H1 (cell line): ENCODE results near the gene CCBE1. TPM values are rescaled to one million over a fixed set of nuclear protein-coding genes. Genes with fewer than 3 reads are reported as not detected.

Source experiments
- CTCF ChIA-PET: fragments of 300-600 bp; sonication (Branson Sonifier 250); formaldehyde crosslinking; loops from one replicate; lab custom pipeline; 2021; ENCODE audit not compliant: partially characterized antibody; lab: Charles Lee
- POLR2A ChIA-PET: fragments of 300-600 bp; sonication (Branson Sonifier 250); formaldehyde crosslinking; loops from one replicate; lab custom pipeline; 2021; ENCODE audit warnings: inconsistent platforms; ENCODE audit not compliant: partially characterized antibody; lab: Charles Lee
- DNase-seq, 2 experiments: peaks; one replicate each; pipeline versions ENCODE4 v3.0.0 to v3.0.0-alpha.2; 2010 to 2022; ENCODE audit warnings: low spot score in 2 of 2, low read depth in 1 of 2, mixed read lengths in 1 of 2
- FAIRE-seq: peaks from 2 replicates; lab custom pipeline; 2011; peaks lifted over from hg19 to GRCh38; lab: Jason Lieb, UNC
- H2AFZ ChIP-seq: 2 replicates; pipeline ENCODE4 v1.8.1; 2012; ENCODE audit warnings: low read length, inconsistent platforms
- H2AK5ac ChIP-seq: 2 replicates; pipeline ENCODE4 v1.6.1; 2013; ENCODE audit warnings: low read depth, low read length
- H2BK120ac ChIP-seq: replicated peaks from 2 replicates; pipeline ENCODE3; 2013; ENCODE audit warnings: low read depth, low read length, inconsistent platforms
- H2BK12ac ChIP-seq: 2 replicates; pipeline ENCODE4 v1.6.1; 2013; ENCODE audit warnings: low read depth, low read length
- H2BK15ac ChIP-seq: 2 replicates; pipeline ENCODE4 v1.6.1; 2013; ENCODE audit warnings: low read length
- H2BK20ac ChIP-seq: 2 replicates; pipeline ENCODE4 v1.6.1; 2013; ENCODE audit warnings: low read length
- H2BK5ac ChIP-seq: 2 replicates; pipeline ENCODE4 v1.6.1; 2013; ENCODE audit warnings: low read depth, low read length
- H3K14ac ChIP-seq: 2 replicates; pipeline ENCODE4 v1.6.1; 2013; ENCODE audit warnings: inconsistent platforms; ENCODE audit not compliant: insufficient read length
- H3K18ac ChIP-seq: 2 replicates; pipeline ENCODE4 v1.6.1; 2013; ENCODE audit warnings: low read length; ENCODE audit errors: extremely low read depth
- H3K23ac ChIP-seq: 2 replicates; pipeline ENCODE4 v1.6.1; 2013; ENCODE audit warnings: inconsistent platforms; ENCODE audit not compliant: insufficient read length
- H3K23me2 ChIP-seq: 2 replicates; pipeline ENCODE4 v1.6.1; 2013; ENCODE audit warnings: low read depth, low read length
- H3K27ac ChIP-seq: 2 replicates; pipeline ENCODE4 v1.6.1; 2011; ENCODE audit warnings: low read depth, low read length, inconsistent platforms
- H3K27me3 ChIP-seq, 4 experiments: replicated peaks in 1 of 4; 1 replicate in 1 of 4; 2 replicates in 3 of 4; pipeline versions ENCODE4 v1.6.1 to v1.8.1; 2011 to 2013; ENCODE audit warnings: low read length in 3 of 4, mild to moderate bottlenecking in 3 of 4, inconsistent platforms in 2 of 4, mixed read lengths in 2 of 4, moderate library complexity in 1 of 4; ENCODE audit not compliant: control insufficient read depth in 3 of 4, insufficient read depth in 3 of 4; ENCODE audit errors: extremely low read depth in 1 of 4
- H3K36me3 ChIP-seq, 4 experiments: 2 replicates each; pipeline versions ENCODE4 v1.6.1 to v1.8.1; 2011 to 2013; ENCODE audit warnings: mild to moderate bottlenecking in 4 of 4, low read length in 3 of 4, moderate library complexity in 2 of 4, control low read depth in 1 of 4, inconsistent platforms in 1 of 4; ENCODE audit not compliant: insufficient read depth in 4 of 4, control insufficient read depth in 2 of 4
- H3K4ac ChIP-seq: replicated peaks from 2 replicates; pipeline ENCODE3; 2013; ENCODE audit warnings: low read length, low read depth, mixed read lengths, inconsistent platforms; ENCODE audit not compliant: insufficient read length
- H3K4me1 ChIP-seq, 4 experiments: replicated peaks in 1 of 4; 1 replicate in 1 of 4; 2 replicates in 3 of 4; pipeline versions ENCODE4 v1.6.1 to v1.8.1; 2011 to 2013; ENCODE audit warnings: low read length in 3 of 4, inconsistent platforms in 2 of 4, mixed read lengths in 1 of 4; ENCODE audit not compliant: insufficient read depth in 4 of 4, control insufficient read depth in 3 of 4
- H3K4me2 ChIP-seq, 2 experiments: 2 replicates each; pipeline versions ENCODE4 v1.6.1 to v1.8.1; 2011 to 2013; ENCODE audit warnings: low read depth in 2 of 2, low read length in 2 of 2, control low read depth in 1 of 2, inconsistent platforms in 1 of 2, mild to moderate bottlenecking in 1 of 2; ENCODE audit not compliant: insufficient read depth in 1 of 2
- H3K4me3 ChIP-seq, 4 experiments: fragments of 200-600, 300-600 bp in 1 of 4; sonication (generic), shearing (Covaris generic), sonication (Bioruptor Twin) in 1 of 4; 2 replicates each; pipeline versions ENCODE4 v1.5.1 to v1.8.1; 2011 to 2016; ENCODE audit warnings: low read length in 4 of 4, low read depth in 3 of 4, control low read depth in 2 of 4, inconsistent platforms in 2 of 4, mild to moderate bottlenecking in 2 of 4, mixed read lengths in 1 of 4, moderate library complexity in 1 of 4; ENCODE audit not compliant: insufficient read depth in 2 of 4; ENCODE audit errors: extremely low read depth in 1 of 4
- H3K56ac ChIP-seq: replicated peaks from 2 replicates; pipeline ENCODE3; 2013; ENCODE audit warnings: low read depth, mild to moderate bottlenecking, mixed read lengths, low read length, inconsistent platforms; ENCODE audit not compliant: insufficient read length
- H3K79me1 ChIP-seq: 2 replicates; pipeline ENCODE4 v1.6.1; 2013; ENCODE audit warnings: low read depth, low read length, control low read depth
- H3K79me2 ChIP-seq, 2 experiments: 2 replicates each; pipeline versions ENCODE4 v1.6.1 to v1.8.1; 2012 to 2013; ENCODE audit warnings: low read length in 2 of 2, mild to moderate bottlenecking in 2 of 2, inconsistent platforms in 1 of 2; ENCODE audit not compliant: insufficient read depth in 2 of 2, control insufficient read depth in 1 of 2
- H3K9ac ChIP-seq, 4 experiments: replicated peaks in 1 of 4; 1 replicate in 1 of 4; 2 replicates in 3 of 4; pipeline versions ENCODE4 v1.6.1 to v1.8.1; 2011 to 2013; ENCODE audit warnings: low read depth in 3 of 4, low read length in 3 of 4, control low read depth in 2 of 4, mild to moderate bottlenecking in 2 of 4, moderate library complexity in 2 of 4, inconsistent platforms in 1 of 4; ENCODE audit errors: extremely low read depth in 1 of 4
- H3K9me3 ChIP-seq, 2 experiments: 2 replicates each; pipeline versions ENCODE4 v1.6.1 to v1.8.1; 2012 to 2013; ENCODE audit warnings: mild to moderate bottlenecking in 2 of 2, moderate library complexity in 2 of 2, control low read depth in 1 of 2, inconsistent platforms in 1 of 2, low read depth in 1 of 2, low read length in 1 of 2, mixed read lengths in 1 of 2; ENCODE audit not compliant: insufficient read depth in 2 of 2
- H4K20me1 ChIP-seq, 2 experiments: replicated peaks in 1 of 2; 2 replicates each; pipeline versions ENCODE3 to v1.8.1; 2011 to 2013; ENCODE audit warnings: inconsistent platforms in 2 of 2, low read length in 2 of 2, mild to moderate bottlenecking in 1 of 2; ENCODE audit not compliant: insufficient read depth in 2 of 2, control insufficient read depth in 1 of 2
- H4K5ac ChIP-seq: 2 replicates; pipeline ENCODE4 v1.6.1; 2013; ENCODE audit warnings: low read length, low read depth, mixed read lengths, inconsistent platforms; ENCODE audit not compliant: insufficient read length
- H4K8ac ChIP-seq: 2 replicates; pipeline ENCODE4 v1.8.0; 2013; ENCODE audit warnings: mild to moderate bottlenecking, moderate library complexity, low read length, inconsistent platforms; ENCODE audit not compliant: insufficient read depth; ENCODE audit errors: extremely low read depth
- H4K91ac ChIP-seq: replicated peaks from 2 replicates; pipeline ENCODE3; 2013; ENCODE audit warnings: low read length, mixed read lengths, inconsistent platforms; ENCODE audit not compliant: insufficient read length
- CBX8 ChIP-seq: fragments of 300-800, 300-1000 bp; sonication (generic); IDR thresholded peaks from 2 replicates; pipeline ENCODE4 v1.7.1; 2016; ENCODE audit warnings: low read depth, low read length, borderline replicate concordance
- HDAC2 ChIP-seq, 2 experiments: fragments of 300-600 bp in 1 of 2; sonication (generic) in 1 of 2; IDR thresholded peaks; 2 replicates each; pipeline ENCODE4 v1.6.1; 2011 to 2012; ENCODE audit warnings: low read depth in 2 of 2, low read length in 2 of 2, mild to moderate bottlenecking in 2 of 2, moderate library complexity in 2 of 2, borderline replicate concordance in 1 of 2, inconsistent platforms in 1 of 2
- JUN ChIP-seq: IDR thresholded peaks from 2 replicates; pipeline ENCODE4 v1.6.1; 2011; ENCODE audit warnings: low read depth, mild to moderate bottlenecking, improper control_type of control experiment, low read length
- JUND ChIP-seq: IDR thresholded peaks from 2 replicates; pipeline ENCODE4 v1.6.1; 2011; ENCODE audit warnings: mild to moderate bottlenecking, improper control_type of control experiment, low read length
- RAD21 ChIP-seq, 2 experiments: IDR thresholded peaks in 1 of 2; conservative IDR thresholded peaks in 1 of 2; 2 replicates each; pipeline ENCODE4 v1.6.1; 2011; ENCODE audit warnings: low read depth in 2 of 2, low read length in 2 of 2, improper control_type of control experiment in 1 of 2, inconsistent platforms in 1 of 2, mild to moderate bottlenecking in 1 of 2, moderate library complexity in 1 of 2
- RBBP5 ChIP-seq: IDR thresholded peaks from 2 replicates; pipeline ENCODE4 v1.7.1; 2012; ENCODE audit warnings: low read depth, mild to moderate bottlenecking, inconsistent platforms, low read length, moderate library complexity, borderline replicate concordance
- RFX5 ChIP-seq: IDR thresholded peaks from 2 replicates; pipeline ENCODE4 v1.6.1; 2011; ENCODE audit warnings: low read depth, low read length, improper control_type of control experiment, borderline replicate concordance
- SAP30 ChIP-seq: fragments of 300-600 bp; sonication (generic); IDR thresholded peaks from 2 replicates; pipeline ENCODE4 v1.7.1; 2012; ENCODE audit warnings: low read length, moderate library complexity, mild to moderate bottlenecking, inconsistent platforms; ENCODE audit not compliant: insufficient read depth, insufficient replicate concordance
- SIN3A ChIP-seq, 2 experiments: IDR thresholded peaks in 1 of 2; conservative IDR thresholded peaks in 1 of 2; 2 replicates each; pipeline ENCODE4 v1.6.1; 2011 to 2012; ENCODE audit warnings: low read length in 2 of 2, improper control_type of control experiment in 1 of 2, low read depth in 1 of 2, mild to moderate bottlenecking in 1 of 2
- TAF7 ChIP-seq: optimal IDR thresholded peaks from 2 replicates; pipeline ENCODE3; 2011; ENCODE audit warnings: low read depth, mild to moderate bottlenecking, inconsistent platforms, low read length, moderate library complexity, borderline replicate concordance
- WGBS, 2 experiments: shearing (Covaris generic) in 1 of 2; methylation state at CpG; one replicate each; pipeline versions ENCODE4 v1.1.6 to v1.1.7; 2013 to 2015; ENCODE audit warnings: low lambda C conversion rate in 2 of 2, mixed read lengths in 2 of 2, inconsistent platforms in 1 of 2, low coverage in 1 of 2, missing lambda C conversion rate in 1 of 2; ENCODE audit not compliant: insufficient replicate concordance in 2 of 2, insufficient coverage in 1 of 2, insufficient read length in 1 of 2; ENCODE audit errors: extremely low coverage in 1 of 2, missing lambda C conversion rate in 1 of 2; 5-methylcytosine and 5-hydroxymethylcytosine counted together
- polyA plus RNA-seq, 7 experiments: library from polyadenylated mRNA; depleted of rRNA in 3 of 7; stranded (reverse) in 5 of 7; unstranded in 2 of 7; fragments of >200 nt in 5 of 7; fragments of 200-250 nt in 2 of 7; gene quantifications; 1 replicate in 5 of 7; 2 replicates in 1 of 7; 4 replicates in 1 of 7; pipeline versions ENCODE4 v1.2.1 to v1.2.3, GENCODE V29; 2011 to 2013; ENCODE audit warnings: missing spikeins in 2 of 7, mixed read lengths in 2 of 7
- total RNA-seq: library from RNA; stranded (reverse); fragmentation: NEBNext Ultra II Directional; extraction: Animal tissue kit (Norgen Biotek cat#: 25700); gene quantifications from 2 replicates; pipeline ENCODE4 v1.2.1, GENCODE V29; 2021

CCBE1 gene
- total and polyA plus RNA-seq, 2 of the 8 experiments (the other 6 are each of a cell fraction or from before 2014, with no cell fraction given) = 2.1 to 2.6 TPM

DNA sequence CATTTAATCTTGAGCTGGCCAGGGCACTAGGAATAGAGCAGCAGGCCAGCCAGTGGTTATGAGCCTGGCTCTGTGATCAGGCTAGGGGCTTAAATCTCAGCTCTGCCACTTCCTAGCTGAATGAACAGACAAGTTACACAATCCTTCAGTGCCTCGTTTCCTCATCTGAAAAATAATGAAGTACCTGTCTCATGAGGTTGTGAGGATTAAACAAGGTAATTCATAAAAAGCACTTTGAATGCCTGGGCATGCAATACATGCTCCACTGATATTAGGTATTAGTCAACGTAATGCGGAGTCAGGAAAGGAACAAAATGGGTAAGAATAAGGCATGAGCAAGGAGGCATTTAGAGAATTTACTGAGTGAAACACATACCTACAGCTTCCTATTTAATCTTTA, 100.2 kb downstream of the CCBE1 start:
- H4K20me1 ChIP-seq = no peaks in the 10 kb centered on the region
- no peak overlapping the region for H3K18ac ChIP-seq
- POLR2A ChIA-PET = no interaction called here
- TF ChIP-seq JUND (no peak), HDAC2 (IDR thresholded peaks at IDR 0.05; ENCODE audit: borderline replicate concordance in 1 of 2, low read depth in 2 of 2, low read length in 2 of 2) (no peak), TAF7 (no peak), SAP30 (no peak), SIN3A (conservative IDR thresholded peaks at IDR 0.05 in 1 of 2, IDR thresholded peaks at IDR 0.05 in 1 of 2; ENCODE audit: low read depth in 1 of 2, low read length in 2 of 2) (no peak), CBX8 (no peak), JUN (no peak), RBBP5 (no peak), RAD21 (IDR thresholded peaks at IDR 0.05 in 1 of 2, conservative IDR thresholded peaks at IDR 0.05 in 1 of 2; ENCODE audit: low read depth in 2 of 2, low read length in 2 of 2) (no peak), RFX5 (no peak)
- no peak overlapping the region for H2BK5ac ChIP-seq
- H3K56ac ChIP-seq = no peak overlapping the region
- no peak overlapping the region for H2BK120ac ChIP-seq
- H4K5ac ChIP-seq = no peak overlapping the region
- CTCF ChIA-PET = interaction anchor here (1.0 to 1.5 kb wide), 3 partner anchors 27 to 226 kb away, joined by 3 read pairs; no protein-coding TSS in a partner anchor
- no peak overlapping the region for H3K4ac ChIP-seq
- H3K9me3 ChIP-seq = no peaks in the 10 kb centered on the region
- no peak overlapping the region for H3K4me3 ChIP-seq
- DNase-seq = no peak
- H2AK5ac ChIP-seq = no peak overlapping the region
- no peak overlapping the region for H2BK20ac ChIP-seq
- no peaks in the 10 kb centered on the region for H3K4me1 ChIP-seq
- FAIRE-seq = no peak
- no peak overlapping the region for H3K23ac ChIP-seq
- no peaks in the 10 kb centered on the region for H3K79me1 ChIP-seq
- no peak overlapping the region for H2BK15ac ChIP-seq
- H3K9ac ChIP-seq = no peak overlapping the region
- no peak overlapping the region for H2BK12ac ChIP-seq
- no peak overlapping the region for H4K91ac ChIP-seq
- H3K14ac ChIP-seq = no peak overlapping the region
- H3K27me3 ChIP-seq = no peaks in the 10 kb centered on the region
- no peaks in the 10 kb centered on the region for H3K79me2 ChIP-seq
- 91% methylated on average over 3 of the region's 3 CpGs; no CpG with 5 or more reads in 1 of the 2 experiments for WGBS, 2 experiments
- H3K36me3 ChIP-seq = no peaks in the 10 kb centered on the region
- no peak overlapping the region for H3K27ac ChIP-seq
- H3K4me2 ChIP-seq = no peak overlapping the region
- no peaks in the 10 kb centered on the region for H3K23me2 ChIP-seq
- no peak overlapping the region for H4K8ac ChIP-seq
- H2AFZ ChIP-seq = no peak overlapping the region
